Measurements from ENCODE around the gene RETREG1. TPM values are rescaled to one million over a fixed set of nuclear protein-coding genes. Genes with fewer than 3 reads are reported as not detected.

The RETREG1 gene
- total and polyA plus RNA-seq, 2 experiments from 2014 or later: 23.8 to 24.0 TPM

DNA sequence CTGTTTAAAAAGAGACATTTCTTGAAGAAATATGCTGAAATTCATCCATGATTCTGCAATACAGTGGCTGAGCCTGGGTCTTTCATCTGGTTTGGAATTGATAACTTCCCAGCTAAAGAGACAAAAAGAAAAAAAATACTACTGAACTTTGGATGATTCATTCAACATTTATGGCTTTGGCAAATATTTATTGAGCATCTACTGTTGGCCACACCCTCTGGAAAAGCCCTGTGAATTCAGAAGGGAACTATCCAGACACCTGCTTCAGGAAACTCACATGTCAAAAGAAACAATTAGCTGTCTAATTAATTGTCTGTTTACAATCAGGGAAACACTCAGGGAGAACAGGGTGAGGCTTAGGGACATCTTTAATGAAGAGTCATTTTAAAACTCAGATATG, 133.4 kb downstream of the RETREG1 start:
- H4K20me1 ChIP-seq (ENCODE audit: insufficient read depth, poor library complexity, severe bottlenecking): no peaks in the 10 kb centered on the region
- H3K4me2 ChIP-seq: peak overlapping the region; percentile 32
- H2AFZ ChIP-seq: no peak overlapping the region
- no peaks in the 10 kb centered on the region for H3K79me2 ChIP-seq
- DNase-seq (ENCODE audit: low spot score): peak; percentile 46
- H3K4me1 ChIP-seq (ENCODE audit: insufficient read depth): peaks cover 17% of the 10 kb centered on the region
- TF ChIP-seq EZH2 (IDR thresholded peaks at IDR 0.05; ENCODE audit: borderline replicate concordance): no peak
- TF ChIP-seq EZH2phosphoT487 (IDR thresholded peaks at IDR 0.05; ENCODE audit: low read depth, severe bottlenecking, unreplicated experiment): no peak
- no peak for TF ChIP-seq CTCF (IDR thresholded peaks at IDR 0.05; ENCODE audit: poor library complexity)
- H3K27me3 ChIP-seq: no peaks in the 10 kb centered on the region
- no peaks in the 10 kb centered on the region for H3K36me3 ChIP-seq (replicated peaks; ENCODE audit: insufficient read depth, low read depth)
- no peaks in the 10 kb centered on the region for H3K9me3 ChIP-seq (ENCODE audit: low read depth)
- no peak overlapping the region for H3K4me3 ChIP-seq
- peak overlapping the region; percentile 68 for H3K27ac ChIP-seq
- no peaks in the 10 kb centered on the region for H3K9me2 ChIP-seq (replicated peaks; ENCODE audit: insufficient read depth)

- H3K4me1 ChIP-seq (ENCODE audit: insufficient read depth): peaks cover 17% of the 10 kb centered on the region
- no peaks in the 10 kb centered on the region for H4K20me1 ChIP-seq (ENCODE audit: insufficient read depth, poor library complexity, severe bottlenecking)
- no peaks in the 10 kb centered on the region for H3K27me3 ChIP-seq
- 63% methylated on average over 2 of the region's 2 CpGs for WGBS (ENCODE audit: low lambda C conversion rate, missing lambda C conversion rate)
- no peaks in the 10 kb centered on the region for H3K79me2 ChIP-seq
- H3K9me2 ChIP-seq (replicated peaks; ENCODE audit: insufficient read depth): no peaks in the 10 kb centered on the region
- DNase-seq (ENCODE audit: low spot score): no peak
- TF ChIP-seq CTCF (IDR thresholded peaks at IDR 0.05; ENCODE audit: poor library complexity) (no peak), EZH2phosphoT487 (IDR thresholded peaks at IDR 0.05; ENCODE audit: low read depth, severe bottlenecking, unreplicated experiment) (no peak), EZH2 (IDR thresholded peaks at IDR 0.05; ENCODE audit: borderline replicate concordance) (no peak)
- H3K9me3 ChIP-seq (ENCODE audit: low read depth): no peaks in the 10 kb centered on the region
- no peak overlapping the region for H3K4me3 ChIP-seq
- no peak overlapping the region for H2AFZ ChIP-seq
- peak overlapping the region; percentile 56 for H3K27ac ChIP-seq
- H3K36me3 ChIP-seq (replicated peaks; ENCODE audit: insufficient read depth, low read depth): no peaks in the 10 kb centered on the region
- H3K4me2 ChIP-seq: peak overlapping the region; percentile 1
Measured at GRCh38 chr5:16482891-16483290, 133.9 kb downstream of the RETREG1 start.

GRCh38 chr5:16480821-16481538, 135.8 kb downstream of the RETREG1 start:
- no peak for DNase-seq (ENCODE audit: low spot score)
- no peaks in the 10 kb centered on the region for H4K20me1 ChIP-seq (ENCODE audit: insufficient read depth, poor library complexity, severe bottlenecking)
- no peak overlapping the region for H2AFZ ChIP-seq
- H3K4me1 ChIP-seq (ENCODE audit: insufficient read depth): peaks cover 9% of the 10 kb centered on the region
- no peaks in the 10 kb centered on the region for H3K9me3 ChIP-seq (ENCODE audit: low read depth)
- TF ChIP-seq CTCF (IDR thresholded peaks at IDR 0.05; ENCODE audit: poor library complexity): no peak
- no peak for TF ChIP-seq EZH2 (IDR thresholded peaks at IDR 0.05; ENCODE audit: borderline replicate concordance)
- TF ChIP-seq EZH2phosphoT487 (IDR thresholded peaks at IDR 0.05; ENCODE audit: low read depth, severe bottlenecking, unreplicated experiment): no peak
- no peak overlapping the region for H3K27ac ChIP-seq
- WGBS (ENCODE audit: low lambda C conversion rate, missing lambda C conversion rate): 88% methylated on average over 6 of the region's 6 CpGs
- no peaks in the 10 kb centered on the region for H3K36me3 ChIP-seq (replicated peaks; ENCODE audit: insufficient read depth, low read depth)
- no peak overlapping the region for H3K4me3 ChIP-seq
- H3K27me3 ChIP-seq: no peaks in the 10 kb centered on the region
- H3K4me2 ChIP-seq: no peak overlapping the region
- H3K79me2 ChIP-seq: no peaks in the 10 kb centered on the region
- H3K9me2 ChIP-seq (replicated peaks; ENCODE audit: insufficient read depth): no peaks in the 10 kb centered on the region
